PC-9 (cell line): ENCODE results near the gene HEXIM1. TPM values are rescaled to one million over a fixed set of nuclear protein-coding genes. Genes with fewer than 3 reads are reported as not detected.

Source experiments
- BruUV-seq: library from RNA; stranded (reverse); fragments of 400-500 nt; replicated peaks from 2 replicates; lab custom pipeline; 2021; lab: Mats Ljungman, UMichigan
- CTCF ChIA-PET: fragments of 300-600 bp; sonication (Branson Sonifier 250); formaldehyde crosslinking; loops from one replicate; lab custom pipeline; 2022; ENCODE audit warnings: antibody characterized with exemption; lab: Charles Lee
- POLR2A ChIA-PET: fragments of 300-600 bp; sonication (Branson Sonifier 250); formaldehyde crosslinking; loops from one replicate; lab custom pipeline; 2022; ENCODE audit warnings: antibody characterized with exemption; ENCODE audit not compliant: unreplicated experiment; lab: Charles Lee
- DNase-seq, 2 experiments: peaks; one replicate each; pipeline versions ENCODE4 v3.0.0 to v3.0.0-alpha.2; 2015 to 2022; ENCODE audit warnings: mixed read lengths in 1 of 2
- H2AFZ ChIP-seq: fragments of 200-600 bp; sonication (generic); 2 replicates; pipeline ENCODE4 v1.8.1; 2017; ENCODE audit warnings: antibody characterized with exemption
- H3F3A ChIP-seq: fragments of 200-600 bp; sonication (generic); 2 replicates; pipeline ENCODE4 v1.8.1; 2017; ENCODE audit warnings: antibody characterized with exemption, mild to moderate bottlenecking, low read depth; ENCODE audit not compliant: insufficient read depth
- H3K27ac ChIP-seq: fragments of 200-600 bp; sonication (generic); 2 replicates; pipeline ENCODE4 v1.6.1; 2016; ENCODE audit warnings: mixed run types
- H3K27me3 ChIP-seq: fragments of 200-600 bp; sonication (generic); 2 replicates; pipeline ENCODE4 v1.6.1; 2016; ENCODE audit warnings: low read depth, mixed run types; ENCODE audit not compliant: insufficient read depth
- H3K36me3 ChIP-seq: fragments of 200-600 bp; sonication (generic); 2 replicates; pipeline ENCODE4 v1.6.1; 2016; ENCODE audit warnings: low read depth, mixed run types
- H3K4me1 ChIP-seq: fragments of 200-600 bp; sonication (generic); replicated peaks from 2 replicates; pipeline ENCODE4 v1.6.1; 2016; ENCODE audit warnings: mixed run types; ENCODE audit not compliant: insufficient read depth
- H3K4me2 ChIP-seq: fragments of 200-600 bp; sonication (generic); 2 replicates; pipeline ENCODE4 v1.6.1; 2017; ENCODE audit warnings: mixed run types
- H3K4me3 ChIP-seq: fragments of 200-600 bp; sonication (generic); 2 replicates; pipeline ENCODE4 v1.6.1; 2016; ENCODE audit warnings: mixed run types
- H3K79me2 ChIP-seq: fragments of 200-600 bp; sonication (generic); 2 replicates; pipeline ENCODE4 v1.6.1; 2017; ENCODE audit warnings: low read depth, mixed run types
- H3K9me2 ChIP-seq: fragments of 200-600 bp; sonication (generic); 2 replicates; pipeline ENCODE4 v1.8.1; 2017; ENCODE audit warnings: mild to moderate bottlenecking; ENCODE audit not compliant: insufficient read depth
- H3K9me3 ChIP-seq: fragments of 200-600 bp; sonication (generic); 2 replicates; pipeline ENCODE4 v1.8.1; 2016; ENCODE audit warnings: low read depth; ENCODE audit not compliant: insufficient read depth
- H4K20me1 ChIP-seq: fragments of 200-600 bp; sonication (generic); 2 replicates; pipeline ENCODE4 v1.8.1; 2017; ENCODE audit not compliant: insufficient read depth
- EZH2 ChIP-seq: fragments of 200-600 bp; sonication (generic); IDR thresholded peaks from 2 replicates; pipeline ENCODE4 v1.8.0; 2017; ENCODE audit warnings: antibody characterized with exemption, low read depth
- intact Hi-C: fragments of 100-400 bp; cut with micrococcal nuclease; formaldehyde crosslinking; loops from one replicate; pipeline ENCODE4 v1.10.0; 2022; ENCODE audit not compliant: unreplicated experiment
- total RNA-seq: library from RNA; stranded (reverse); gene quantifications from 2 replicates; pipeline ENCODE4 v1.2.3, GENCODE V29; 2021
- TF ChIP-seq, protein P1 (sequence below): fragments of 200-600 bp; sonication (generic); conservative IDR thresholded peaks from 2 replicates; pipeline ENCODE4 v1.6.1; 2017; ENCODE audit warnings: mixed run types, antibody characterized with exemption, mild to moderate bottlenecking, moderate library complexity

The HEXIM1 gene
- total RNA-seq, 1 experiment from 2014 or later: 64.9 TPM

DNA sequence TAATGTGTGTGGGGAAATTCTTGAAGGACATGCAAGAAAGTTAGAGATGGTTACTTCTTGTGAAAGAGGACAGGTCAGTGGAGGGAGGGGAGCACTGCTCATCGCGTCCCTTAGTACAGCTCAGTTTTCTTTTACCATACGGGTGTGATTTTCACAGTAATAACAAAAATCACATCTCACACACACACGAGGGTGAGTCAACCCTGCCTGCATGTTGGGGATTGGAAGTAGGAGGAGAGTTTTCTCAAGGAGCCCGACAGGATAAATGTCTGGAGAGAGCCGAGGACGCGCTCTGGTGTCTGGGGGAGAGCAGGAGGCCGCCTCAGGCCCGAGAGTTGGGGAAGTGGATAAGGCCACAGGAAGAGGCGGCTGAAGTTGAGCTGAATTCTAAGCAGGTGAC is 32.4 kb upstream of the HEXIM1 start:
- no peaks in the 10 kb centered on the region for H3K36me3 ChIP-seq
- POLR2A ChIA-PET: no interaction called here

DNA sequence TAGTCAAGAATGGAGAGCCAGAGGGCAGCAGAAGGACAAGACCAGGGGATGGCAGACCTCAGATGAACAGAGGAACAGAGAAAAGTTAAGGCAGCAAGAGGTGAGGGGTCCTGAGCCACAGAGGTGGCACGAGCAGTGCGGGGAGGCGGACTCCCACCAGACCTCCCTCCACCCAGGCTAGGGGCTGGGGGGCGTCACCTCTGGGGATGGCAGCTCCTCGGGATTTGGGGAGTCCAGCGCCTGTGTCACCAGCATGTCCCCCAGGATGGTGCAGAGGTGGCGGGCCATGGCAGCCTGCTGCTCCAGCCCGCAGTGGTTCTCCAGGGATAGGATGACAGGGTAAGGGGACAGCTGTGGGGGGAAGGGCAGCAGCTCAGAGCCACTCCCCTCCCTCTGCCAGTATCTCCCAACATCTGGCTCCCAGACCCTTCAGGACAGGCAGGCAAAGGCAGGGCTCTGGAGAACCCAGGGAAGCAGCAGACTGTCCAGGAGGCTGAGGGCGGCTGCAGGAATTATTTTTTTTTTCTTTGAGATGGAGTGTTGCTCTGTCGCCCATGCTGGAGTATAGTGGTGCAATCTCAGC is 31.8 kb upstream of the HEXIM1 start:
- Histone ChIP-seq H3K9me3 (no peaks in the 10 kb centered on the region), H3K36me3 (no peaks in the 10 kb centered on the region), H3K27me3 (no peaks in the 10 kb centered on the region), H3K79me2 (no peaks in the 10 kb centered on the region), H4K20me1 (no peaks in the 10 kb centered on the region), H3K27ac (no peak overlapping the region), H3K9me2 (no peaks in the 10 kb centered on the region), H3K4me2 (no peak overlapping the region), H3K4me3 (no peak overlapping the region), H3K4me1 (no peaks in the 10 kb centered on the region), H3F3A (no peaks in the 10 kb centered on the region), H2AFZ (no peak overlapping the region)
- BruUV-seq: no TSS peak
- ChIA-PET POLR2A (no interaction called here), CTCF (no interaction called here)
- TF ChIP-seq, protein P1, sequence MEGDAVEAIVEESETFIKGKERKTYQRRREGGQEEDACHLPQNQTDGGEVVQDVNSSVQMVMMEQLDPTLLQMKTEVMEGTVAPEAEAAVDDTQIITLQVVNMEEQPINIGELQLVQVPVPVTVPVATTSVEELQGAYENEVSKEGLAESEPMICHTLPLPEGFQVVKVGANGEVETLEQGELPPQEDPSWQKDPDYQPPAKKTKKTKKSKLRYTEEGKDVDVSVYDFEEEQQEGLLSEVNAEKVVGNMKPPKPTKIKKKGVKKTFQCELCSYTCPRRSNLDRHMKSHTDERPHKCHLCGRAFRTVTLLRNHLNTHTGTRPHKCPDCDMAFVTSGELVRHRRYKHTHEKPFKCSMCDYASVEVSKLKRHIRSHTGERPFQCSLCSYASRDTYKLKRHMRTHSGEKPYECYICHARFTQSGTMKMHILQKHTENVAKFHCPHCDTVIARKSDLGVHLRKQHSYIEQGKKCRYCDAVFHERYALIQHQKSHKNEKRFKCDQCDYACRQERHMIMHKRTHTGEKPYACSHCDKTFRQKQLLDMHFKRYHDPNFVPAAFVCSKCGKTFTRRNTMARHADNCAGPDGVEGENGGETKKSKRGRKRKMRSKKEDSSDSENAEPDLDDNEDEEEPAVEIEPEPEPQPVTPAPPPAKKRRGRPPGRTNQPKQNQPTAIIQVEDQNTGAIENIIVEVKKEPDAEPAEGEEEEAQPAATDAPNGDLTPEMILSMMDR: no peak
- no peak for TF ChIP-seq EZH2
- DNase-seq: no peak
- intact Hi-C loops: no loop called here

More for the DNA sequence above, 32.4 kb upstream of the HEXIM1 start:
- CTCF ChIA-PET: no interaction called here
- intact Hi-C loops: no loop called here
- Histone ChIP-seq H3K4me1 (no peaks in the 10 kb centered on the region), H3K27me3 (no peaks in the 10 kb centered on the region), H3K79me2 (no peaks in the 10 kb centered on the region), H3K27ac (no peak overlapping the region), H4K20me1 (no peaks in the 10 kb centered on the region), H3F3A (no peaks in the 10 kb centered on the region), H3K9me3 (no peaks in the 10 kb centered on the region), H3K4me2 (no peak overlapping the region), H2AFZ (no peak overlapping the region), H3K9me2 (no peaks in the 10 kb centered on the region), H3K4me3 (no peak overlapping the region)
- no peak for TF ChIP-seq EZH2
- TF ChIP-seq, protein P1: no peak
- no TSS peak for BruUV-seq
- no peak for DNase-seq

DNA sequence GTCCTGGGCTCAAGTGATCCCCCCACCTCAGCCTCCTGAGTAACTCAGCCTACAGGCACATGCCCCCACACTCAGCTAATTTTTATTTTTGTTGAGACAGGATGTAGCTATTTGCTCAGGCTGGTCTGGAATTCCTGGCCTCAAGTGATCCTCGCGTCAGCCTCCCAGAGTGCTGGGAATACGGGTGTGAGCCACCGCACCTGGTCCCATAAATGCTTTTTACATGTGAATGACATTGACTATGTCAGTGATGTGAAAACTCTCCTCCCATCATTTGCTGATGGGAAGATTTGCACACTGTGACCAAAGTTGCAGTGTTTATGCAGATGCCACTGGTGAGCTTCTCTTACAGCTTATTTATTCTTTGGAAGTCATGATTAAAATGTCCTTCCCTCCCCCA is 30.9 kb upstream of the HEXIM1 start:
- POLR2A ChIA-PET: no interaction called here
- no peak overlapping the region for H3K27ac ChIP-seq

More for the DNA sequence above, 30.9 kb upstream of the HEXIM1 start:
- intact Hi-C loops: no loop called here
- no peak for DNase-seq
- Histone ChIP-seq H2AFZ (no peak overlapping the region), H3K36me3 (no peaks in the 10 kb centered on the region), H3K79me2 (no peaks in the 10 kb centered on the region), H3K4me1 (peaks cover 4% of the 10 kb centered on the region; the same call in 1 of the 2 replicates), H3F3A (no peaks in the 10 kb centered on the region), H3K9me2 (no peaks in the 10 kb centered on the region), H3K4me2 (no peak overlapping the region), H3K9me3 (no peaks in the 10 kb centered on the region), H4K20me1 (no peaks in the 10 kb centered on the region), H3K4me3 (no peak overlapping the region), H3K27me3 (no peaks in the 10 kb centered on the region)
- BruUV-seq: no TSS peak
- TF ChIP-seq EZH2: no peak
- TF ChIP-seq, protein P1: no peak
- CTCF ChIA-PET: no interaction called here
